GM23248 (cell line): ENCODE data around the gene ADPGK. TPM values are rescaled to one million over a fixed set of nuclear protein-coding genes. Genes with fewer than 3 reads are reported as not detected.

Experiments
- DNase-seq: peaks from one replicate; pipeline ENCODE4 v3.0.0-alpha.2; 2015
- H2AFZ ChIP-seq: fragments of 200-600 bp; sonication (generic); 2 replicates; pipeline ENCODE4 v1.6.1; 2016; ENCODE audit warnings: antibody characterized with exemption
- H3F3A ChIP-seq: fragments of 200-600 bp; sonication (generic); 2 replicates; pipeline ENCODE4 v1.6.1; 2016; ENCODE audit warnings: mild to moderate bottlenecking, antibody characterized with exemption, mixed run types; ENCODE audit not compliant: insufficient read depth
- H3K27ac ChIP-seq: fragments of 200-600 bp; sonication (generic); 2 replicates; pipeline ENCODE4 v1.5.1; 2016; ENCODE audit warnings: mild to moderate bottlenecking
- H3K27me3 ChIP-seq: fragments of 200-600 bp; sonication (generic); replicated peaks from 2 replicates; pipeline ENCODE4 v1.6.1; 2016; ENCODE audit warnings: mild to moderate bottlenecking; ENCODE audit not compliant: insufficient read depth
- H3K36me3 ChIP-seq: fragments of 200-600 bp; sonication (generic); 2 replicates; pipeline ENCODE4 v1.6.1; 2016; ENCODE audit warnings: low read depth, mild to moderate bottlenecking
- H3K4me1 ChIP-seq: fragments of 200-600 bp; sonication (generic); 2 replicates; pipeline ENCODE4 v1.6.1; 2016; ENCODE audit warnings: mild to moderate bottlenecking; ENCODE audit not compliant: insufficient read depth
- H3K4me2 ChIP-seq: fragments of 200-600 bp; sonication (generic); one replicate; pipeline ENCODE4 v1.6.1; 2016; ENCODE audit warnings: mild to moderate bottlenecking; ENCODE audit not compliant: unreplicated experiment
- H3K4me3 ChIP-seq: fragments of 200-600 bp; sonication (generic); 2 replicates; pipeline ENCODE4 v1.5.1; 2016; ENCODE audit warnings: mild to moderate bottlenecking
- H3K79me2 ChIP-seq: fragments of 200-600 bp; sonication (generic); 2 replicates; pipeline ENCODE4 v1.6.1; 2016; ENCODE audit warnings: mild to moderate bottlenecking; ENCODE audit not compliant: insufficient read depth
- H3K9ac ChIP-seq: fragments of 200-600 bp; sonication (generic); 2 replicates; pipeline ENCODE4 v1.6.1; 2016; ENCODE audit warnings: mild to moderate bottlenecking
- H3K9me2 ChIP-seq: fragments of 200-600 bp; sonication (generic); 2 replicates; pipeline ENCODE4 v1.6.1; 2016; ENCODE audit warnings: mixed run types, mild to moderate bottlenecking, moderate library complexity; ENCODE audit not compliant: insufficient read depth
- H3K9me3 ChIP-seq: fragments of 200-600 bp; sonication (generic); one replicate; pipeline ENCODE4 v1.6.1; 2017; ENCODE audit warnings: low read depth
- H4K20me1 ChIP-seq: fragments of 200-600 bp; sonication (generic); 2 replicates; pipeline ENCODE4 v1.6.0; 2016; ENCODE audit not compliant: insufficient read depth
- EZH2 ChIP-seq: fragments of 200-600 bp; sonication (generic); IDR thresholded peaks from 2 replicates; pipeline ENCODE4 v1.6.1; 2018; ENCODE audit warnings: antibody characterized with exemption, mild to moderate bottlenecking; ENCODE audit not compliant: insufficient read depth, poor library complexity, severe bottlenecking
- EZH2phosphoT487 ChIP-seq: fragments of 200-600 bp; sonication (generic); IDR thresholded peaks from 2 replicates; pipeline ENCODE4 v1.6.1; 2018; ENCODE audit warnings: antibody characterized with exemption, moderate library complexity, mild to moderate bottlenecking, low read depth; ENCODE audit not compliant: insufficient read depth
- WGBS, 2 experiments: methylation state at CpG; one replicate each; pipeline ENCODE4 v1.1.6; 2015 to 2017; ENCODE audit warnings: low lambda C conversion rate in 2 of 2, low coverage in 1 of 2; ENCODE audit errors: missing lambda C conversion rate in 2 of 2; 5-methylcytosine and 5-hydroxymethylcytosine counted together
- in situ Hi-C: fragments of 300-500 bp; cut with MboI; formaldehyde crosslinking; loops from 2 replicates; pipeline ENCODE4 v1.15.0; 2020
- polyA plus RNA-seq: library from polyadenylated mRNA; unstranded; fragments of >200 nt; fragmentation: Nextera tagmentation; extraction: Ambion mirVana; gene quantifications from 2 replicates; pipeline ENCODE4 v1.2.1, GENCODE V29; 2016
- total RNA-seq: library from RNA; depleted of rRNA; stranded (reverse); fragments of >200 nt; shearing (Covaris generic); gene quantifications from 2 replicates; pipeline ENCODE4 v1.2.3, GENCODE V29; 2014

ADPGK gene
- total and polyA plus RNA-seq, 2 experiments from 2014 or later, result 50.5 to 66.6 TPM

- no peaks in the 10 kb centered on the region for H4K20me1 ChIP-seq
- no peak overlapping the region for H3K9ac ChIP-seq
- H3K9me3 ChIP-seq, result no peaks in the 10 kb centered on the region
- H3F3A ChIP-seq, result no peaks in the 10 kb centered on the region
- 55 to 56% methylated on average over 7 of the region's 7 CpGs for WGBS, 2 experiments
- no peaks in the 10 kb centered on the region for H3K79me2 ChIP-seq
- no peak overlapping the region for H2AFZ ChIP-seq
- no peak overlapping the region for H3K27ac ChIP-seq
- H3K36me3 ChIP-seq, result no peaks in the 10 kb centered on the region
- H3K4me2 ChIP-seq, result no peak overlapping the region
- no peak overlapping the region for H3K4me3 ChIP-seq
- DNase-seq, result no peak
- H3K9me2 ChIP-seq, result no peaks in the 10 kb centered on the region
- H3K4me1 ChIP-seq, result no peaks in the 10 kb centered on the region
- TF ChIP-seq EZH2phosphoT487, result no peak
- no peak for TF ChIP-seq EZH2
- in situ Hi-C loops, result no loop called here
- H3K27me3 ChIP-seq, result no peaks in the 10 kb centered on the region
Observed at GRCh38 chr15:72801590-72802325, 18.2 kb upstream of the ADPGK start.

DNA sequence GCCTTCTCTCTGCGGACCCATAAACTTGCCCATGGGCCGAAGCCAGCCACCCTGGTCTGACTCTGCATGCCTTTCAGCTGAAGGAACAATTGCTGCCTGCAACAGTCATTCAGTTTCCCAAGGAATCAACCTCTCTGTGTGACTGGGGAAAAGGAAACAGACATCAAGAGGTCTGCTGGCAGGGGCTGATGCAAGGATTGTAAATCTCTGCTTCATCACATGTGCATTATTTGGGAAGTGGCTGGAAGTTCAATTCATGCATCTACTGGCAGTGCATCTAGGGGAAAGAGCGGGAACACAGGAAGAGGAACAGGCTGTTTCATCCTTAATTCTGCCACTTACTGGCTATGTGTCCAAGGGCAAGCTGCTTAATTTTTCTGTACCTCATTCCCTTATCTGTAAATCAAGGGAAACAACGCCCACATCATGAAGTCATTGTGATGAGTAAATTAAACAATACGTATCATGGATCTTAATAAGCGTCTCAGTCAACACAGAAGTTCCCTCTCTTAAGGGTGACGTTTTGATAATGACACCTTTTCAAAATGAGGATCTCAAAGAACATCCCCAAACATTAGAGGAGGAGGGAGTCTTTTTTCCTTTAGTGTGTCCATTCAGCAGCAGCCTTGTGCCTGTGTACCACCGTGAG, 17.4 kb upstream of the ADPGK start:
- no peaks in the 10 kb centered on the region for H3K27me3 ChIP-seq
- no peaks in the 10 kb centered on the region for H3K9me3 ChIP-seq
- in situ Hi-C loops, result no loop called here
- DNase-seq, result peak; percentile 49
- H3F3A ChIP-seq, result no peaks in the 10 kb centered on the region
- no peaks in the 10 kb centered on the region for H3K79me2 ChIP-seq
- 25 to 37% methylated on average over 8 of the region's 8 CpGs for WGBS, 2 experiments
- H3K4me1 ChIP-seq, result no peaks in the 10 kb centered on the region
- H3K9ac ChIP-seq, result no peak overlapping the region
- no peaks in the 10 kb centered on the region for H3K36me3 ChIP-seq
- no peak overlapping the region for H3K4me3 ChIP-seq
- TF ChIP-seq EZH2phosphoT487 (no peak), EZH2 (no peak)
- H2AFZ ChIP-seq, result no peak overlapping the region
- H3K9me2 ChIP-seq, result no peaks in the 10 kb centered on the region
- no peak overlapping the region for H3K27ac ChIP-seq
- H3K4me2 ChIP-seq, result no peak overlapping the region
- no peaks in the 10 kb centered on the region for H4K20me1 ChIP-seq

- no peaks in the 10 kb centered on the region for H3K36me3 ChIP-seq
- TF ChIP-seq EZH2 (no peak), EZH2phosphoT487 (no peak)
- no peak overlapping the region for H3K4me3 ChIP-seq
- 77 to 81% methylated on average over 6 of the region's 6 CpGs for WGBS, 2 experiments
- H3K9me2 ChIP-seq, result no peaks in the 10 kb centered on the region
- no peaks in the 10 kb centered on the region for H4K20me1 ChIP-seq
- in situ Hi-C loops, result loop anchor here (10.0 to 25.0 kb wide), 2 partner anchors 287 to 464 kb away; no protein-coding TSS in a partner anchor
- no peak overlapping the region for H3K27ac ChIP-seq
- H3K9ac ChIP-seq, result no peak overlapping the region
- DNase-seq, result no peak
- H3K4me2 ChIP-seq, result no peak overlapping the region
- no peak overlapping the region for H2AFZ ChIP-seq
- H3K79me2 ChIP-seq, result no peaks in the 10 kb centered on the region
- H3K4me1 ChIP-seq, result no peaks in the 10 kb centered on the region
- no peaks in the 10 kb centered on the region for H3K9me3 ChIP-seq
- no peaks in the 10 kb centered on the region for H3K27me3 ChIP-seq
- no peaks in the 10 kb centered on the region for H3F3A ChIP-seq
Observed at GRCh38 chr15:72797834-72798233, 14.3 kb upstream of the ADPGK start.

- no peaks in the 10 kb centered on the region for H3K27me3 ChIP-seq
- H3K9ac ChIP-seq, result peak overlapping the region; percentile 67
Observed at GRCh38 chr15:72797338-72797689, 13.8 kb upstream of the ADPGK start.

More at GRCh38 chr15:72797338-72797689, 13.8 kb upstream of the ADPGK start:
- DNase-seq, result no peak
- H3K4me2 ChIP-seq, result peak overlapping the region; percentile 69
- H3K9me2 ChIP-seq, result no peaks in the 10 kb centered on the region
- peak overlapping the region; percentile 73 for H3K4me3 ChIP-seq
- no peaks in the 10 kb centered on the region for H3K9me3 ChIP-seq
- TF ChIP-seq EZH2phosphoT487 (no peak), EZH2 (no peak)
- H2AFZ ChIP-seq, result peak overlapping the region; percentile 81
- WGBS, 2 experiments, result 28 to 37% methylated on average over 12 of the region's 12 CpGs
- H3K27ac ChIP-seq, result no peak overlapping the region
- H3K4me1 ChIP-seq, result no peaks in the 10 kb centered on the region
- no peaks in the 10 kb centered on the region for H3F3A ChIP-seq
- H3K79me2 ChIP-seq, result no peaks in the 10 kb centered on the region
- no peaks in the 10 kb centered on the region for H3K36me3 ChIP-seq
- no peaks in the 10 kb centered on the region for H4K20me1 ChIP-seq
- in situ Hi-C loops, result loop anchor here (10.0 to 25.0 kb wide), 2 partner anchors 287 to 465 kb away; no protein-coding TSS in a partner anchor
